ENCODE measurements around the gene ZNF441. TPM values are rescaled to one million over a fixed set of nuclear protein-coding genes. Genes with fewer than 3 reads are reported as not detected.

Gene ZNF441
- 4.7 TPM for polyA plus RNA-seq (2012; ENCODE audit: missing spikeins)

DNA sequence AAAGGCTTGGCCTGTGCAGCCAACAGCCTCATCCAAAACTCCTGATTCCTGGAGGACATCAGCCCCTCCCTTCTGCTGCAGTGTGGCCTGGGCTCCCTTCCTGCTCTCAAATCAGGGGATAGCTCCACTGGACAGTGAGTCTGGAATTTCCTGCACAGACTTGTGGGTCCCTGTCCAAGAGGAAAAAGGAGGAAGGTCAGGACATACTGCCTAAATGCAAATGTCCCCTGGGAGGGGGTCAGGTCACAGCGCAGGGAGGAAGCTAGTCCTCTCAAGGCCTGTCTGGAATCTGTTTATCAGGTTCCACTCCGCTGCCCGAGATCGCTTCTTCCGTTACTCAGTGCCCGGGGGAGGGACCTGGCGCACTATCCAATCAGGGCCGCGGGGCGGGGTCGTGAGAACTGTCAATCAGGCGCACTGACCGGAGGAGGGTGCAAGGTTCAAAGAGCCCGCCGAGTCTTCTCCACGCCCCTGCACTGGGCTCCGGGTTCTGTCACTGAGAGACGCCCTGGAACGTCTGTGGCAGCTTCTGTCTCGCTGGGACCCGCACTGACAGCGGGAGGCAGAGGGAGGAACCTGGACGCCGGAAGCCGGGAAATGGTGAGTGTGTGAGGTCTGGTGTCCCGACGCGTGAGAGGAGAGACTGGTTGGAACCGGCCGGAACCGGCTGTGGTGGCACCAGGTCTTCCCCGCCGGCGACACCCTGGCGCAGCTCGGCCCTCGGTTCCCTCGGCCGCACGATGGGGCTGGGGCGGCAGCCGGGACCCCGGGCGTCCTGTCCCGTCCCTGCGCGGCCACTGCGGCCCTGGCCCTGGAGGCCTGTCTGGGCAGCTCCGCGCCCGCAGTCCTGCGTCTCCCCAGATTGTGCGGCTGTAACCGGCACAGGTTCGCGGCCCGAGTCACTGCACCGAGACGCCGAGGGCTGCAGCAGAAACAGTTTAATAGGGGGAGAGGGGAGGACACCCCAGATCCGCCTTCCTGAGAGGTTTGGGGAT lies at the start of gene ZNF441:
ZNF441 (plus strand) TSS at position 404 of the 995 bp plus-strand sequence; CDS start at position 598, 194 bp downstream.
- FAIRE-seq (peak; percentile 77), DNase-seq (ENCODE audit: insufficient read length) (peak; percentile 79)
- TF ChIP-seq TAF1 (IDR thresholded peaks at IDR 0.05; ENCODE audit: borderline replicate concordance, low read depth, low read length) (0 out of 2 replicates have a peak, but pooled peaks have one; percentile 10), POLR2A (IDR thresholded peaks at IDR 0.05; ENCODE audit: low read depth, low read length) (peak; percentile 72; the same call in 1 of the 2 replicates), POLR2AphosphoS5 (IDR thresholded peaks at IDR 0.05; ENCODE audit: low read depth, low read length) (no peak)

DNA sequence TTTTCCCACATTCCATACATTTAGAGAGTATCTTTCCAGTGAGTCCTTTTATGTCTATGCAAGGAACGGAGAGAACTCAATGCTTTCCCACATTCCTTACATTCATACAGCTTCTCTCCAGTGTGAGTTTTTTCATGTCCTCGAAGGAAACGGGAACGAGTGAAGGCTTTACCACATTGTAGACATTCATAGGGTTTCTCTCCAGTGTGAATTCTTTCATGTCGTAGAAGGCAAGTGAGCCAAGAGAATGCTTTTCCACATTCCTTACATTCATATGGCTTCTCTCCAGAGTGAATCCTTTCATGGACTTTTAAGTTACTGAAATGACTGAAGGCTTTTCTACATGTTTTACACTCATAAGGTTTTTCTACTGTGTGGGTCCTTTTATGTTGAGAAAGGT lies 45.1 kb upstream of the ZNF441 start:
- FAIRE-seq, result no peak
- TF ChIP-seq TAF1 (IDR thresholded peaks at IDR 0.05; ENCODE audit: borderline replicate concordance, low read depth, low read length) (no peak), POLR2AphosphoS5 (IDR thresholded peaks at IDR 0.05; ENCODE audit: low read depth, low read length) (no peak), POLR2A (IDR thresholded peaks at IDR 0.05; ENCODE audit: low read depth, low read length) (no peak)
- DNase-seq (ENCODE audit: insufficient read length), result no peak

DNA sequence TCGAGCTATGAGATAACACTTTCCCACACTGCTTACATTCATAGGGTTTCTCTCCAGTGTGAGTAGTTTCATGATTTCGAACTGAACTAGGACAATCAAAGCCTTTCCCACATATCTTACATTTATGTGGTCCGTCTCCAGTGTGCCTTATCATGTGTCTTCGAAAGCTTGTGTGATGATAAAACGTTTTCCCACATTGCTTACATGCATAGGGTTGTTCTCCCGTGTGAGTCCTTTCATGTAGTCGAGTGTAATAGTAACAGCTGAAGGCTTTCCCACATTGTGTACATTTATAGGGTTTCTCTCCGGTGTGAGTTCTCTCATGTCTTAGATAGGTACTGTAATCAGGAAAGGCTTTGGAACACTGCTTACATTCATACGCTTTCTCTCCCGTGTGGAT lies 44.4 kb upstream of the ZNF441 start:
- TF ChIP-seq TAF1 (IDR thresholded peaks at IDR 0.05; ENCODE audit: borderline replicate concordance, low read depth, low read length), result no peak
- TF ChIP-seq POLR2AphosphoS5 (IDR thresholded peaks at IDR 0.05; ENCODE audit: low read depth, low read length), result no peak
- no peak for TF ChIP-seq POLR2A (IDR thresholded peaks at IDR 0.05; ENCODE audit: low read depth, low read length)
- DNase-seq (ENCODE audit: insufficient read length), result no peak

DNA sequence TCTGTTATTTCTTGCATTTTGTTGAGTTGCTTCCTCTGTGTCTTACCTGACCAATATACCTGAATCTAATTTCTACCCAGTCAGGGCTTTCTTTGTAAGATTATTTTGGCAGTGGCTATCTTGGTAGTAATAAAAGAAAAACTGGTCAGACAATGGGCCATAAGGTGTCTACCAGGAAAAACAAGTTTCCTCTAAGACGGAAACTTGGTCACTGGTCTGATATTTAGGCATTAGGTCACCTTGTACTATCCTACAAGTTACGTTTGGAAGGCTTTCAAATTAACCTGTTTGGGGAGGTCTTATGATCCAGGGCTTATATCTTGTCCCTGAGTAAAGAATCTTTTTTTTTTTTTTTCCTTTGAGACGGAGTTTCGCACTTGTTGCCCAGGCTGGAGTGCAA lies 37.2 kb upstream of the ZNF441 start:
- no peak for DNase-seq (ENCODE audit: insufficient read length)
- no peak for FAIRE-seq
- TF ChIP-seq POLR2A (IDR thresholded peaks at IDR 0.05; ENCODE audit: low read depth, low read length), result no peak
- no peak for TF ChIP-seq TAF1 (IDR thresholded peaks at IDR 0.05; ENCODE audit: borderline replicate concordance, low read depth, low read length)
- TF ChIP-seq POLR2AphosphoS5 (IDR thresholded peaks at IDR 0.05; ENCODE audit: low read depth, low read length), result no peak

More for the DNA sequence above, 44.4 kb upstream of the ZNF441 start:
- no peak for FAIRE-seq

DNA sequence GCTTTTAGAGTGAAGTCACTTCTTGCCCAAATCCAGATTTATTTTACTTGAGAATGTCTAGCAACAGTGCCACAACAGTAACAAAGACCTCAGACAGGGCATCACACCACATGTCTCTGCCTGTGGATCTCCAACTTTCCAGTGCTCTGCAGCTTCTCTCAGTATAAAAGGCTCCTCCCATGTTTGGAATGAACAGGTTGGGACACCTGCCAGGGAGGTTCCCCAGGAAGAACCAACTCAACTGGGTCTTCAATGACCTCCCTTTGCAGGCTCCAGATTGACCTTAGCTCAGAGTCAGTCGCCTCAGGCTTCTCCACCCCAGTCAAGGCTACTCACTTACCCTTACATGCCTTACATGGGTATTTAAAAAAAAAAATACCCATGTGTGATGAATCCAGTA lies 31.4 kb upstream of the ZNF441 start:
- FAIRE-seq (no peak), DNase-seq (ENCODE audit: insufficient read length) (no peak)
- TF ChIP-seq POLR2AphosphoS5 (IDR thresholded peaks at IDR 0.05; ENCODE audit: low read depth, low read length) (no peak), TAF1 (IDR thresholded peaks at IDR 0.05; ENCODE audit: borderline replicate concordance, low read depth, low read length) (no peak), POLR2A (IDR thresholded peaks at IDR 0.05; ENCODE audit: low read depth, low read length) (no peak)

DNA sequence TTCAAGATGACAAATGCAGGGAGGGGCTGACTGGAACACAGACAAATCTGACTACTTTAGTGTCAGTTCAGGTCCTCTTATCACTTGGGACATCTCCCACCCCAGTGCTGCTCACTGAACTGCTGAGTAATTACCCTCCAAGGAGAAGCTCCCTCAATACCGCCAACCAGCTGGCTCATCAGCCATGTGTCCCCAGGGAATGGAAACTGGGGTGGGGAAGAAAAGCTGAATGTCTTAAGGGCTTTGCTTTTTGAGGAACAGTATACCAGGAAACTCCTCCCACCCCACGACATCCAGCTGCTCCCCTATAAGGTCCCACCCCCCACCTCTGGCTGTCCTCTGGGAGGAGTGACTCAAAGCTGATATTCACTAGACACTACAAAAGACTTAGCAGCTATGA lies 30.1 kb upstream of the ZNF441 start:
- DNase-seq (ENCODE audit: insufficient read length) (peak; percentile 17), FAIRE-seq (no peak)
- TF ChIP-seq POLR2AphosphoS5 (IDR thresholded peaks at IDR 0.05; ENCODE audit: low read depth, low read length) (no peak), POLR2A (IDR thresholded peaks at IDR 0.05; ENCODE audit: low read depth, low read length) (no peak), TAF1 (IDR thresholded peaks at IDR 0.05; ENCODE audit: borderline replicate concordance, low read depth, low read length) (no peak)

DNA sequence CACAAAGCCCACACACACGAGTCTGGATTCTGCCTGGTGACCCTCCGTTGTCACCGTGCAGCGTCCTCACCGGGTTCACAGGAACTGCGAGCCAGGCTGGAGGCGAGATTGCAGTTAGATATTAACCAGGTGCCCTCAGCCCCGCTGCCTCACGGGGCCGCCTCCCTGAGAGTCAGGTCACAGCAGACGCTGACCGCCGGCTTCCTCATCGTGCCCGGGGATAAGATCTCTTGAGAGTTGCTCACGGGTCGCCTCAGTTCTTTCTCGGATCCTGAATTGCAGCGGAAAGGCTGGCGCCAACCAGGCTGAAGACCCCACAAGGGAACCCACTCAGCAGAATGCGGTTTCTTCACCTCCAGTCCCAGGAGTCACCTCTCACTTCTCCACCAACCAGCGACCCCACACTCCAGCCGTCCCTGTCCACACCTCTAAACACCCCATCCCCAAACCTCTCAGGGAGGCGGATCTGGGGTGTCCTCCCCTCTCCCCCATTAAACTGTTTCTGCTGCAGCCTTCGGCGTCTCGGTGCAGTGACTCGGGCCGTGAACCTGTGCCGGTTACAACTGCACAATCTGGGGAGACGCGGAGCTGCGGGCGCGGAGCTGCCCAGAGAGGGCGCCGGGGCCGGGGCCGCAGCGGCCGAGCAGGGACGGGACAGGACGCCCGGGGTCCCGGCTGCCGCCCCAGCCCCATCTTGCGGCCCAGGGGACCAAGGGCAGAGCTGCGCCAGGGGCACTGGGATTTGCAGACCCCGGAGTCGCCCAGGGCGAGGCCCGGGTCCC lies 28.6 kb upstream of the ZNF441 start:
- TF ChIP-seq POLR2A (IDR thresholded peaks at IDR 0.05; ENCODE audit: low read depth, low read length), result no peak
- no peak for TF ChIP-seq POLR2AphosphoS5 (IDR thresholded peaks at IDR 0.05; ENCODE audit: low read depth, low read length)
- no peak for TF ChIP-seq TAF1 (IDR thresholded peaks at IDR 0.05; ENCODE audit: borderline replicate concordance, low read depth, low read length)
- FAIRE-seq (peak; percentile 48), DNase-seq (ENCODE audit: insufficient read length) (peak; percentile 34)

DNA sequence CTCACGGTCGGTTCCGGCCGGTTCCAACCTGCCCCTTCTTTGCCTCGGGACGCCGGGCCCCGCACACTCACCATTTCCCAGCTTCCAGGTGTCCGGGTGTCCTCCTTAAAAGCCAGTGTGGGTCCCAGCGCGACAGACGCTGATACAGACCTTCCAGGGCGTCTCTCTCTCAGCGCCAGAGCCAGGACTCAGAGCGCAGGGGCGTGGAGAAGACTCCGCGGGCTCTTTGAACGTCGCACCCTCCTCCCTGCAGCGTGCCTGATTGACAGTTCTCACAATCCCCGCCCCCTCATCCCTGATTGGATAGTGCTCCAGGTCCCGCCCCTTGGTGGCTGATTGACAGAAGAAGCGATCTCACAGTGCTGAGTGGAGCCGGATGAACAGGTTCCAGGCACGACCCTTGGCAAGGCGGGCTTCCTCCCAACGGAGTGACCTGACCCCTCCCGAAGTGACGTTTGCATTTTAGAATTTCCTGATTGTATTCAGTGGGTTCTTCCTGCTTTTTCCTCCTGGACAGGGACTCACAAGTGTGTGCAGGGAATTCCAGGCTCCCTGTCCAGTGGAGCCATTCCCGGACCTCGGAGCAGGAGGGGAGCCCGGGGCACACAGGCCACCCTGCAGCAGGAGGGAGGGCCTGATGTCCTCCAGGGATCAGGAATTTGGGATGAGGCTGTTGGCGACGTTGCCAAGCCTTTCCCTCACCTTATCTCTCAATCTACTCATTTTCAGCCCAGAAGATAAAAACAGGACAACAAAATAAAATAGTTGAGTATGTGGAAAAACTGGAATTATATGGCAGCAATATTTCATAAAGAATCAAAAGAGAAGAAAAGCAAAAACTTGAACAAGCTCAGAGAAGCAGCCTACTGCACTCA lies 27.8 kb upstream of the ZNF441 start, which contains the start of gene ZNF823:
ZNF823 (minus strand) TSS at position 201 of the 875 bp plus-strand sequence; CDS start at position 74, 127 bp downstream.
- DNase-seq (ENCODE audit: insufficient read length) (peak; percentile 74), FAIRE-seq (peak; percentile 96)
- TF ChIP-seq POLR2A (IDR thresholded peaks at IDR 0.05; ENCODE audit: low read depth, low read length) (peak; percentile 58; the same call in 1 of the 2 replicates), POLR2AphosphoS5 (IDR thresholded peaks at IDR 0.05; ENCODE audit: low read depth, low read length) (no peak)

DNA sequence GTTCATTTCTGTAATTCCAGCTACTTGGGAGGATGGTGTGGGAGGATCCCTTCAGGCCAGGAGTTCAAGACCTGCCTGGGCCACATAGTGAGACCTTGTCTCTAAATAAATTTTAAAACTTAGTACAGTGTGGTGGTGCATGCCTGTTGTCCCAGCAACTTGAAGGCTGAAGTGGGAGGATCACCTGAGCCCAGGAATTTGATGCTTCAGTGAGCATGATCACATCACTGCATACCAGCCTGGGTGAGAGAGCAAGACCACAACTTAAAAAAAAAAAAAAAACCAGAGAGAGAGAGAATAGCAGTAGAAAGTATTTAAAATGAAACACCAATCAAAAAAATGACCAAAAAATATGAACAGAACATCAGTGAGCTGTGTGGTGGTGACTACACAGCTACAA lies 20.9 kb upstream of the ZNF441 start:
- TF ChIP-seq TAF1 (IDR thresholded peaks at IDR 0.05; ENCODE audit: borderline replicate concordance, low read depth, low read length) (no peak), POLR2AphosphoS5 (IDR thresholded peaks at IDR 0.05; ENCODE audit: low read depth, low read length) (no peak)
- DNase-seq (ENCODE audit: insufficient read length), result no peak
- FAIRE-seq, result no peak

DNA sequence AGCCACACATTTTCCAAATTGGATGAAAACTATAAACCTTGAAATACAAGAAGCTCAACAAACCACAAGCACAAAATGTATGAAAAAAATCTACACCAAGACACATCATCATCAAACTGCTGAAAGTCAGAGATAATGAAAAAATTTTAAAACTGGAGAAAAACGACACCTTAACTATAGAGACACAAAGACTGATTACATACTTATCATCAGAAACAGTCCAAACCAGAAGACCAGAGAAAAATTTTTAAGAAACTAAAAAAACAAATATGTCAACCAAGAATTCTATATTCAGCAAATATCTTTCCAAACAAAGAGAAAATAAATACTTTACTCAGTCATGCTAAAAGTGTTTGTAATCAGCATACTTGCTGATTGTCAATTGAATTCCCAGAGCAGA lies 19.5 kb upstream of the ZNF441 start:
- no peak for DNase-seq (ENCODE audit: insufficient read length)
- TF ChIP-seq POLR2A (IDR thresholded peaks at IDR 0.05; ENCODE audit: low read depth, low read length), result no peak
- TF ChIP-seq TAF1 (IDR thresholded peaks at IDR 0.05; ENCODE audit: borderline replicate concordance, low read depth, low read length), result no peak
- no peak for TF ChIP-seq POLR2AphosphoS5 (IDR thresholded peaks at IDR 0.05; ENCODE audit: low read depth, low read length)
- no peak for FAIRE-seq
